ENCODE data around the gene RIOK1.

RIOK1 gene

GRCh38 chr6:7442467-7442866 lies 52.9 kb downstream of the RIOK1 start:
- TF ChIP-seq TAF1 (IDR thresholded peaks at IDR 0.05; ENCODE audit: borderline replicate concordance, insufficient read depth, low read length) (no peak), FOXP2 (optimal IDR thresholded peaks at IDR 0.05; ENCODE audit: borderline replicate concordance, extremely low read depth, extremely low read length, insufficient read depth) (no peak), SIN3A (IDR thresholded peaks at IDR 0.05; ENCODE audit: borderline replicate concordance, insufficient read depth, low read length) (no peak)

GRCh38 chr6:7445101-7445500 lies 55.5 kb downstream of the RIOK1 start:
- TF ChIP-seq SIN3A (IDR thresholded peaks at IDR 0.05; ENCODE audit: borderline replicate concordance, insufficient read depth, low read length), result no peak
- TF ChIP-seq POLR2AphosphoS5 (IDR thresholded peaks at IDR 0.05; ENCODE audit: low read depth, low read length), result no peak
- TF ChIP-seq FOXP2 (optimal IDR thresholded peaks at IDR 0.05; ENCODE audit: borderline replicate concordance, extremely low read depth, extremely low read length, insufficient read depth), result no peak
- no peak for TF ChIP-seq REST (IDR thresholded peaks at IDR 0.05; ENCODE audit: insufficient read depth in 1 of 2, low read depth in 2 of 2, low read length in 2 of 2)
- TF ChIP-seq TAF1 (IDR thresholded peaks at IDR 0.05; ENCODE audit: borderline replicate concordance, insufficient read depth, low read length), result no peak

- TF ChIP-seq TAF1 (IDR thresholded peaks at IDR 0.05; ENCODE audit: borderline replicate concordance, insufficient read depth, low read length), result no peak
- no peak for TF ChIP-seq POLR2AphosphoS5 (IDR thresholded peaks at IDR 0.05; ENCODE audit: low read depth, low read length)
- TF ChIP-seq SIN3A (IDR thresholded peaks at IDR 0.05; ENCODE audit: borderline replicate concordance, insufficient read depth, low read length), result no peak
- TF ChIP-seq REST (IDR thresholded peaks at IDR 0.05; ENCODE audit: insufficient read depth in 1 of 2, low read depth in 2 of 2, low read length in 2 of 2), result no peak
- TF ChIP-seq FOXP2 (optimal IDR thresholded peaks at IDR 0.05; ENCODE audit: borderline replicate concordance, extremely low read depth, extremely low read length, insufficient read depth), result no peak
These were observed 56.4 kb downstream of the RIOK1 start for GRCh38 chr6:7445885-7446461.

- TF ChIP-seq TAF1 (IDR thresholded peaks at IDR 0.05; ENCODE audit: borderline replicate concordance, insufficient read depth, low read length) (no peak), REST (IDR thresholded peaks at IDR 0.05; ENCODE audit: insufficient read depth in 1 of 2, low read depth in 2 of 2, low read length in 2 of 2) (no peak), SIN3A (IDR thresholded peaks at IDR 0.05; ENCODE audit: borderline replicate concordance, insufficient read depth, low read length) (no peak), FOXP2 (optimal IDR thresholded peaks at IDR 0.05; ENCODE audit: borderline replicate concordance, extremely low read depth, extremely low read length, insufficient read depth) (no peak), POLR2AphosphoS5 (IDR thresholded peaks at IDR 0.05; ENCODE audit: low read depth, low read length) (no peak)
These were observed 57.2 kb downstream of the RIOK1 start for GRCh38 chr6:7446619-7447325.

GRCh38 chr6:7448232-7448631 lies 58.6 kb downstream of the RIOK1 start:
- no peak for TF ChIP-seq SIN3A (IDR thresholded peaks at IDR 0.05; ENCODE audit: borderline replicate concordance, insufficient read depth, low read length)

- TF ChIP-seq SIN3A (IDR thresholded peaks at IDR 0.05; ENCODE audit: borderline replicate concordance, insufficient read depth, low read length) (no peak), REST (IDR thresholded peaks at IDR 0.05; ENCODE audit: insufficient read depth in 1 of 2, low read depth in 2 of 2, low read length in 2 of 2) (no peak), TAF1 (IDR thresholded peaks at IDR 0.05; ENCODE audit: borderline replicate concordance, insufficient read depth, low read length) (no peak), FOXP2 (optimal IDR thresholded peaks at IDR 0.05; ENCODE audit: borderline replicate concordance, extremely low read depth, extremely low read length, insufficient read depth) (no peak), POLR2AphosphoS5 (IDR thresholded peaks at IDR 0.05; ENCODE audit: low read depth, low read length) (no peak)
These were observed 59.4 kb downstream of the RIOK1 start for GRCh38 chr6:7449018-7449417.
